ENCODE results near the gene POC5. TPM values are rescaled to one million over a fixed set of nuclear protein-coding genes. Genes with fewer than 3 reads are reported as not detected.
"Not testable (repeated sequence)": the region's sequence is repeated elsewhere in the genome, so short reads cannot be mapped to it uniquely, and the experiment has no call there.

The POC5 gene
- total and polyA plus RNA-seq, 12 donors, result 2.6 to 5.5 (median 4.1) TPM

DNA sequence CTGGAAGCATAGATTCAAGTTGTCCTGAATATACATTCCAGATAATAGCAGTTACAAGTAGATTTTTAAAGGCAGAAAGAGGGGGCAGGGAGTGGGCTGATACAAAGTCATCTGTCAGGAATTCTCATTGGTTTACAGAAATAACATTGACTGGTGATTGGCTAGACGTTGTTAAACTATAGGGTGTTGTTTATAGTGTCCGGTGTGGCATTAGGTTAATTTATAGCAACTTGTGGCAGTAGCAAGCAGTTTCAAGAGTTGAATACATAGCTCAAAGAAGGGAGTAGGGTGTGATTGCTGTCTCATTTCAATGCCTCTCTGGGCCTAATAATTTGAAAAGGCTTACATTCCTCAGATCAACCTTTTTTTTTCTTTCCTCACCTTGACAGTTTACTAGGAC lies 10.7 kb upstream of the POC5 start:
- Histone ChIP-seq H3K27ac (no peak overlapping the region), H3K4me1 (no peaks in the 10 kb centered on the region), H3K9me3 (peaks cover 0 to 6% (median 0%) of the 10 kb centered on the region in 11 donors), H3K36me3 (no peaks in the 10 kb centered on the region), H3K27me3 (peaks cover 0 to 5% (median 0%) of the 10 kb centered on the region in 7 donors), H3K4me3 (no peak overlapping the region)
- TF ChIP-seq, protein P1, sequence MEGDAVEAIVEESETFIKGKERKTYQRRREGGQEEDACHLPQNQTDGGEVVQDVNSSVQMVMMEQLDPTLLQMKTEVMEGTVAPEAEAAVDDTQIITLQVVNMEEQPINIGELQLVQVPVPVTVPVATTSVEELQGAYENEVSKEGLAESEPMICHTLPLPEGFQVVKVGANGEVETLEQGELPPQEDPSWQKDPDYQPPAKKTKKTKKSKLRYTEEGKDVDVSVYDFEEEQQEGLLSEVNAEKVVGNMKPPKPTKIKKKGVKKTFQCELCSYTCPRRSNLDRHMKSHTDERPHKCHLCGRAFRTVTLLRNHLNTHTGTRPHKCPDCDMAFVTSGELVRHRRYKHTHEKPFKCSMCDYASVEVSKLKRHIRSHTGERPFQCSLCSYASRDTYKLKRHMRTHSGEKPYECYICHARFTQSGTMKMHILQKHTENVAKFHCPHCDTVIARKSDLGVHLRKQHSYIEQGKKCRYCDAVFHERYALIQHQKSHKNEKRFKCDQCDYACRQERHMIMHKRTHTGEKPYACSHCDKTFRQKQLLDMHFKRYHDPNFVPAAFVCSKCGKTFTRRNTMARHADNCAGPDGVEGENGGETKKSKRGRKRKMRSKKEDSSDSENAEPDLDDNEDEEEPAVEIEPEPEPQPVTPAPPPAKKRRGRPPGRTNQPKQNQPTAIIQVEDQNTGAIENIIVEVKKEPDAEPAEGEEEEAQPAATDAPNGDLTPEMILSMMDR (IDR thresholded peaks at IDR 0.05), result no peak
- DNase-seq (no peak), ATAC-seq (no peak)
- intact Hi-C loops (cut with DNase I), result loop anchor here in 2 of 10 donors (5.0 to 10.0 kb wide), 2 partner anchors 454 to 527 kb away; no protein-coding TSS in a partner anchor
- WGBS, 2 donors, result 75 to 87% methylated on average over 2 of the region's 2 CpGs

DNA sequence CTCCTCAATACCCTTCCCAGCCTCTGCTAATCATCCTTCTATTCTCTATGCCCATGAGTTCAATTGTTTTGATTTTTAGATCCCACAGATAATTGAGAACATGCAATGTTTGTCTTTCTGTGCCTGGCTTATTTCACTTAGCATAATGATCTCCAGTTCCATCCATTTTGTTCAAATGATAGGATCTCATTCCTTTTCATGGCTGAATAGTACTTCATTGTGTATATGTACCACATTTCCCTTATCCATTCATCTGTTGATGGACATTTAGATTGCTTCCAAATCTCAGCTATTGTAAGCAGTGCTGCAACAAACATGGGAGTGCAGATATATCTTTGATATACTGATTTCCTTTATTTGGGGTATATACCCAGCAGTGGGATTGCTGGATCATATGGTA lies 9.0 kb upstream of the POC5 start:
- ATAC-seq, DNase-seq, H3K9me3 ChIP-seq, H3K4me1 ChIP-seq, H3K4me3 ChIP-seq, H3K27ac ChIP-seq, H3K27me3 ChIP-seq, H3K36me3 ChIP-seq: not testable (repeated sequence)
- intact Hi-C loops (cut with DNase I), result loop anchor here in 2 of 10 donors (5.0 to 10.0 kb wide), 2 partner anchors 456 to 529 kb away; no protein-coding TSS in a partner anchor

DNA sequence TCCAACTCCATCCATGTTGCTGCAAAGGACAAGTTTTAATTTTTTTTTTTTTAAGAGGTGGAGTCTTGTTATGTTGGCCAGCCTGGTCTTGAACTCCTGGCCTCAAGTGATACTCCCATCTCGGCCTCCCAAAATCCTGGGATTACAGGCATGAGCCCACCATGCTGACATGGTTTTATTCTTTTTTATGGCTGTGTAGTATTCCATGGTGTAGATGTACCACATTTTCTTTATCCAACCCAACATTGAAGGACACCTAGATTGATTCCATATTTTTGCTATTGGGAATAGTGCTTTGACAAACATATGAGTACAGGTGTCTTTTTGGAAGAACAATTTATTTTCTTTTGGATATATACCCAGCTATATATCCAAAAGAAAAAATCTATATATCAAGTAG lies 6.1 kb upstream of the POC5 start:
- no peaks in the 10 kb centered on the region for H3K4me1 ChIP-seq
- 76 to 81% methylated on average over 1 of the region's 1 CpG for WGBS, 2 donors
- intact Hi-C loops (cut with DNase I), result loop anchor here in 1 of 10 donors (10.0 kb wide), 1 partner anchor 531 kb away; no protein-coding TSS in a partner anchor
- TF ChIP-seq, protein P1 (IDR thresholded peaks at IDR 0.05), result no peak
- no peaks in the 10 kb centered on the region for H3K36me3 ChIP-seq
- H3K4me3 ChIP-seq, result no peak overlapping the region
- H3K27ac ChIP-seq, result no peak overlapping the region
- DNase-seq (no peak), ATAC-seq (no peak)
- H3K27me3 ChIP-seq, result peaks cover 0 to 2% (median 0%) of the 10 kb centered on the region in 7 donors
- H3K9me3 ChIP-seq, result peaks cover 0 to 6% (median 0%) of the 10 kb centered on the region in 11 donors

DNA sequence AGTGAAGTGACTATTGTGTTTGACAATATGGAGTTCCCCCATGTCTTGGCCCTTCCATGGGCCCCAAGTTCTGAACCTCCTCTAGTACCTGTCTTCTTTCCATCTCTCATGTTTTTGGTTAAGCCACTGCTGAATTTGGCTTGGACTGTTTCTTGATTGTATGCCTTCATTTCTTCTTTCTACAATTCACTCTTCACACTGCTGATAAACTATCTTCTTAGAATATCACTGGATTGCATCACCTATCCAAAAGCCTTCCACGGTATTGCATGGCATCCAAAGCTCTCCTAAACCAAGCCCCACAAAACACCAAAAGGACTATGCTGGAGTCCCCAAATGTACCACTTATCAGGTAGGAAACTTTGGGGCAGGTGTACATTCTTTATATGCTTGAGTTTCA lies 4.3 kb upstream of the POC5 start:
- TF ChIP-seq, protein P1 (IDR thresholded peaks at IDR 0.05), result no peak
- intact Hi-C loops (cut with DNase I), result loop anchor here in 1 of 10 donors (10.0 kb wide), 1 partner anchor 533 kb away; no protein-coding TSS in a partner anchor

DNA sequence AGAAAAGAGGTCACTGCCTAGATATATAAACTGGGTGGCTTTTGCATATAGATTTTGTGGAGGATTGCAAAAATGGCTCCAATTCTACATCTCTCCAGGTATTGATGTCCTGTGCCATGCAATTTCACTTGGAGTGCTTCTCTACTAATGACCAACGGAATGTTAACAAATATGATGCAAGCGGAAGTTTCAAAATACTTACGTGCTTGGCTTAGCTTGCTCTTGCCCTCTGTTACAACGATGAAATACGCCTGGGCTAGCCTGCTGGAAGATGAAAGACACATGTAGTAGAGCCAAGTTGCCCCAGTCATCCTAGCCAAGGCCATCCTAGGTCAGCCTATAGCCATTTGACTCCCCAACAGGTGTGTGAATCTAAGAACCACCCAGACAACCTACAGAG lies 3.6 kb upstream of the POC5 start:
- Histone ChIP-seq H3K4me1 (peaks cover 0 to 13% (median 9%) of the 10 kb centered on the region in 9 donors), H3K27me3 (no peaks in the 10 kb centered on the region), H3K4me3 (no peak overlapping the region), H3K9me3 (peaks cover 0 to 6% (median 0%) of the 10 kb centered on the region in 11 donors), H3K36me3 (no peaks in the 10 kb centered on the region), H3K27ac (no peak overlapping the region)
- WGBS, 2 donors, result 86 to 88% methylated on average over 5 of the region's 5 CpGs
- no peak for ATAC-seq
- TF ChIP-seq, protein P1 (IDR thresholded peaks at IDR 0.05), result no peak
- intact Hi-C loops (cut with DNase I), result loop anchor here in 1 of 10 donors (10.0 kb wide), 1 partner anchor 534 kb away; no protein-coding TSS in a partner anchor
- DNase-seq, result no peak

More for the DNA sequence above, 4.3 kb upstream of the POC5 start:
- 77 to 78% methylated on average over 1 of the region's 1 CpG for WGBS, 2 donors
- H3K27me3 ChIP-seq, result no peaks in the 10 kb centered on the region
- no peaks in the 10 kb centered on the region for H3K36me3 ChIP-seq
- peaks cover 0 to 7% (median 3%) of the 10 kb centered on the region in 9 donors for H3K4me1 ChIP-seq
- ATAC-seq (no peak), DNase-seq (no peak)
- H3K27ac ChIP-seq, result no peak overlapping the region
- H3K9me3 ChIP-seq, result peaks cover 0 to 6% (median 0%) of the 10 kb centered on the region in 11 donors
- H3K4me3 ChIP-seq, result no peak overlapping the region

Measured in heart right ventricle (tissue), 16 donors.